Chondrocyte (in vitro differentiated cells): ENCODE measurements around the gene ATG9B. TPM values are rescaled to one million over a fixed set of nuclear protein-coding genes. Genes with fewer than 3 reads are reported as not detected.

ENCODE experiments used
- DNase-seq: peaks from one replicate; pipeline ENCODE4 v3.0.0; 2021; ENCODE audit warnings: mixed read lengths, low spot score
- H3K27ac Mint-ChIP-seq: one replicate; pipeline ENCODE4 v1.8.0; 2021; ENCODE audit warnings: mild to moderate bottlenecking, moderate library complexity, mixed read lengths; ENCODE audit not compliant: unreplicated experiment
- H3K27me3 Mint-ChIP-seq: 2 replicates; pipeline ENCODE4 v1.8.0; 2021; ENCODE audit warnings: low read depth, mixed read lengths
- H3K36me3 Mint-ChIP-seq: 2 replicates; pipeline ENCODE4 v1.8.0; 2021; ENCODE audit warnings: low read depth, mixed read lengths
- H3K4me1 Mint-ChIP-seq: 2 replicates; pipeline ENCODE4 v1.8.0; 2021; ENCODE audit warnings: low read depth, mild to moderate bottlenecking, mixed read lengths
- H3K4me3 Mint-ChIP-seq: one replicate; pipeline ENCODE4 v1.8.0; 2021; ENCODE audit warnings: mild to moderate bottlenecking, moderate library complexity, mixed read lengths; ENCODE audit not compliant: unreplicated experiment
- H3K9me3 Mint-ChIP-seq: 2 replicates; pipeline ENCODE4 v1.8.0; 2021; ENCODE audit warnings: low read depth, mixed read lengths
- CTCF ChIP-seq: fragments of 200-600 bp; sonication (generic); IDR thresholded peaks from 2 replicates; pipeline ENCODE4 v1.5.0; 2021; ENCODE audit warnings: antibody characterized with exemption, mild to moderate bottlenecking, moderate library complexity
- long read RNA-seq: library from polyadenylated mRNA; stranded (forward); transcript quantifications from one replicate; pipeline ENCODE4 v2.0.0, GENCODE V29; 2021
- total RNA-seq: library from RNA; stranded (reverse); gene quantifications from 3 replicates; pipeline ENCODE4 v1.2.1, GENCODE V29; 2021

ATG9B gene
- total RNA-seq: 1.5 to 1.6 TPM in 2 of 3 replicates, not detected in the other
- long read RNA-seq, partial matches to known transcripts: 0 of 1 reads
- long read RNA-seq, other reads (novel, unspliced or antisense): 1 of 1 reads

GRCh38 chr7:151024435-151025056 is at the start of gene ATG9B:
Gene ATG9B, minus strand, starts transcription at chr7:151024494. Its CDS starts 71 bp downstream, at chr7:151024423.
- Mint-ChIP-seq H3K9me3 (no peaks in the 10 kb centered on the region), H3K27me3 (peaks cover 8% of the 10 kb centered on the region), H3K36me3 (peaks cover 2% of the 10 kb centered on the region), H3K4me3 (no peak within 1 kb of the TSS), H3K27ac (no peak within 1 kb of the TSS), H3K4me1 (peaks cover 25% of the 10 kb centered on the region)
- DNase-seq: no peak
- no peak for TF ChIP-seq CTCF

GRCh38 chr7:151073990-151074389 is 49.7 kb upstream of the ATG9B start:
- no peak for DNase-seq
- TF ChIP-seq CTCF: no peak
- Mint-ChIP-seq H3K4me3 (no peak overlapping the region), H3K4me1 (peaks cover 19% of the 10 kb centered on the region), H3K27ac (peak overlapping the region; percentile 36), H3K27me3 (no peaks in the 10 kb centered on the region), H3K9me3 (no peaks in the 10 kb centered on the region), H3K36me3 (peaks cover 23% of the 10 kb centered on the region)

GRCh38 chr7:151071032-151071866 is 47.0 kb upstream of the ATG9B start:
- Mint-ChIP-seq H3K9me3 (no peaks in the 10 kb centered on the region), H3K27ac (no peak overlapping the region), H3K36me3 (peaks cover 28% of the 10 kb centered on the region), H3K4me3 (no peak overlapping the region), H3K27me3 (no peaks in the 10 kb centered on the region), H3K4me1 (peaks cover 11% of the 10 kb centered on the region)
- no peak for TF ChIP-seq CTCF
- DNase-seq: no peak

- Mint-ChIP-seq H3K27ac (no peak overlapping the region), H3K4me1 (peaks cover 11% of the 10 kb centered on the region), H3K36me3 (peaks cover 25% of the 10 kb centered on the region), H3K9me3 (no peaks in the 10 kb centered on the region), H3K4me3 (no peak overlapping the region), H3K27me3 (no peaks in the 10 kb centered on the region)
- TF ChIP-seq CTCF: no peak
- DNase-seq: no peak
Measured at GRCh38 chr7:151070574-151070960, 46.3 kb upstream of the ATG9B start.

GRCh38 chr7:151069841-151070573 is 45.7 kb upstream of the ATG9B start:
- no peak overlapping the region for H3K4me3 Mint-ChIP-seq
- no peak for TF ChIP-seq CTCF
- peaks cover 27% of the 10 kb centered on the region for H3K36me3 Mint-ChIP-seq
- H3K4me1 Mint-ChIP-seq: peaks cover 15% of the 10 kb centered on the region
- peak overlapping the region; percentile 17 for H3K27ac Mint-ChIP-seq
- H3K27me3 Mint-ChIP-seq: no peaks in the 10 kb centered on the region
- no peaks in the 10 kb centered on the region for H3K9me3 Mint-ChIP-seq
- no peak for DNase-seq
